MM.1S (cell line): ENCODE data around the gene EIF4G2.

ENCODE experiments used
- EZH2 ChIP-seq: fragments of 300-600 bp; sonication (generic); optimal IDR thresholded peaks from 2 replicates; pipeline ENCODE3; 2017; ENCODE audit warnings: low read depth, mild to moderate bottlenecking, antibody characterized with exemption, low read length, mixed read lengths
- EZH2phosphoT487 ChIP-seq: fragments of 300-600 bp; sonication (generic); IDR thresholded peaks from 2 replicates; pipeline ENCODE4 v1.6.1; 2018; ENCODE audit warnings: antibody characterized with exemption, low read length
- TF ChIP-seq, protein P1 (sequence below): fragments of 300-600 bp; sonication (generic); IDR thresholded peaks from 2 replicates; pipeline ENCODE4 v1.5.1; 2016; ENCODE audit warnings: antibody characterized with exemption, low read length, mixed read lengths

- TF ChIP-seq, protein P1, sequence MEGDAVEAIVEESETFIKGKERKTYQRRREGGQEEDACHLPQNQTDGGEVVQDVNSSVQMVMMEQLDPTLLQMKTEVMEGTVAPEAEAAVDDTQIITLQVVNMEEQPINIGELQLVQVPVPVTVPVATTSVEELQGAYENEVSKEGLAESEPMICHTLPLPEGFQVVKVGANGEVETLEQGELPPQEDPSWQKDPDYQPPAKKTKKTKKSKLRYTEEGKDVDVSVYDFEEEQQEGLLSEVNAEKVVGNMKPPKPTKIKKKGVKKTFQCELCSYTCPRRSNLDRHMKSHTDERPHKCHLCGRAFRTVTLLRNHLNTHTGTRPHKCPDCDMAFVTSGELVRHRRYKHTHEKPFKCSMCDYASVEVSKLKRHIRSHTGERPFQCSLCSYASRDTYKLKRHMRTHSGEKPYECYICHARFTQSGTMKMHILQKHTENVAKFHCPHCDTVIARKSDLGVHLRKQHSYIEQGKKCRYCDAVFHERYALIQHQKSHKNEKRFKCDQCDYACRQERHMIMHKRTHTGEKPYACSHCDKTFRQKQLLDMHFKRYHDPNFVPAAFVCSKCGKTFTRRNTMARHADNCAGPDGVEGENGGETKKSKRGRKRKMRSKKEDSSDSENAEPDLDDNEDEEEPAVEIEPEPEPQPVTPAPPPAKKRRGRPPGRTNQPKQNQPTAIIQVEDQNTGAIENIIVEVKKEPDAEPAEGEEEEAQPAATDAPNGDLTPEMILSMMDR, result no peak
- TF ChIP-seq EZH2phosphoT487, result no peak
- no peak for TF ChIP-seq EZH2
Measured at GRCh38 chr11:10824888-10825287, 16.2 kb upstream of the EIF4G2 start.
